Endothelial cell of umbilical vein (primary cell): ENCODE data around the gene TPCN2. TPM values are rescaled to one million over a fixed set of nuclear protein-coding genes. Genes with fewer than 3 reads are reported as not detected.

ENCODE experiments used
- BruUV-seq: library from RNA; stranded (reverse); fragments of 400-500 nt; replicated peaks from 2 replicates; lab custom pipeline; 2021; lab: Mats Ljungman, UMichigan
- CTCF ChIA-PET: fragments of 300-600, 350-600 bp; sonication (Branson Sonifier 250); formaldehyde crosslinking; loops from one replicate; lab custom pipeline; 2021; ENCODE audit warnings: antibody characterized with exemption, inconsistent platforms; lab: Charles Lee
- POLR2A ChIA-PET: fragments of 300-600, 350-600 bp; sonication (Branson Sonifier 250); formaldehyde crosslinking; loops from one replicate; lab custom pipeline; 2021; ENCODE audit warnings: antibody characterized with exemption, inconsistent platforms; lab: Charles Lee
- DNase-seq: peaks from one replicate; pipeline ENCODE4 v3.0.0-alpha.2; 2011; ENCODE audit warnings: low read depth, low spot score
- FAIRE-seq: peaks from 2 replicates; lab custom pipeline; 2011; peaks lifted over from hg19 to GRCh38; lab: Jason Lieb, UNC
- H2AFZ ChIP-seq: 2 replicates; pipeline ENCODE4 v1.6.0; 2012; ENCODE audit warnings: low read depth, low read length, control low read depth, inconsistent platforms
- H3K27ac ChIP-seq: 2 replicates; pipeline ENCODE4 v1.5.1; 2011; ENCODE audit warnings: low read depth, mild to moderate bottlenecking, control low read depth, low read length, moderate library complexity; ENCODE audit not compliant: insufficient read depth
- H3K27me3 ChIP-seq, 2 experiments: 2 replicates each; pipeline versions ENCODE4 v1.6.0 to v1.6.1; 2011; ENCODE audit warnings: low read length in 2 of 2, mixed read lengths in 1 of 2; ENCODE audit not compliant: control insufficient read depth in 2 of 2, insufficient read depth in 2 of 2
- H3K36me3 ChIP-seq, 2 experiments: 2 replicates in 1 of 2; 3 replicates in 1 of 2; pipeline ENCODE4 v1.5.1; 2011; ENCODE audit warnings: low read length in 2 of 2, mild to moderate bottlenecking in 1 of 2, moderate library complexity in 1 of 2; ENCODE audit not compliant: control insufficient read depth in 2 of 2, insufficient read depth in 2 of 2; ENCODE audit errors: extremely low read depth in 1 of 2
- H3K4me1 ChIP-seq: 3 replicates; pipeline ENCODE4 v1.5.1; 2011; ENCODE audit warnings: mild to moderate bottlenecking, low read length; ENCODE audit not compliant: control insufficient read depth, insufficient read depth; ENCODE audit errors: extremely low read depth
- H3K4me2 ChIP-seq: 2 replicates; pipeline ENCODE4 v1.6.1; 2011; ENCODE audit warnings: low read length, control low read depth, mixed read lengths; ENCODE audit not compliant: insufficient read depth
- H3K4me3 ChIP-seq, 3 experiments: fragments of 200-600 bp in 1 of 3; sonication (generic), shearing (Covaris generic) in 1 of 3; replicated peaks in 1 of 3; 2 replicates each; pipeline ENCODE4 v1.5.1; 2011 to 2016; ENCODE audit warnings: control low read depth in 3 of 3, low read length in 3 of 3, mild to moderate bottlenecking in 2 of 3, inconsistent platforms in 1 of 3, low read depth in 1 of 3, moderate library complexity in 1 of 3; ENCODE audit not compliant: insufficient read depth in 1 of 3
- H3K79me2 ChIP-seq: 2 replicates; pipeline ENCODE4 v1.6.0; 2012; ENCODE audit warnings: low read length, inconsistent platforms; ENCODE audit not compliant: control insufficient read depth, insufficient read depth
- H3K9ac ChIP-seq: replicated peaks from 2 replicates; pipeline ENCODE3; 2011; ENCODE audit warnings: low read length, control low read depth; ENCODE audit not compliant: insufficient read depth; ENCODE audit errors: extremely low read depth
- H3K9me1 ChIP-seq: replicated peaks from 3 replicates; pipeline ENCODE4 v1.6.0; 2011; ENCODE audit warnings: mild to moderate bottlenecking, low read length; ENCODE audit not compliant: control insufficient read depth, insufficient read depth; ENCODE audit errors: extremely low read depth
- H3K9me3 ChIP-seq: replicated peaks from 2 replicates; pipeline ENCODE4 v1.5.1; 2012; ENCODE audit warnings: low read length, inconsistent platforms; ENCODE audit not compliant: control insufficient read depth, insufficient read depth
- H4K20me1 ChIP-seq: replicated peaks from 2 replicates; pipeline ENCODE3; 2011; ENCODE audit warnings: mild to moderate bottlenecking, low read length; ENCODE audit not compliant: control insufficient read depth, insufficient read depth; ENCODE audit errors: extremely low read depth
- CTCF ChIP-seq, 2 donors: IDR thresholded peaks; 1 replicate in 1 of 2; 2 replicates in 1 of 2; pipeline ENCODE4 v1.5.1; 2011; ENCODE audit warnings: low read length in 2 of 2, mild to moderate bottlenecking in 2 of 2, moderate library complexity in 2 of 2, control low read depth in 1 of 2, inconsistent platforms in 1 of 2, low read depth in 1 of 2; ENCODE audit not compliant: insufficient read depth in 1 of 2; ENCODE audit errors: extremely low read depth in 1 of 2
- EZH2 ChIP-seq: IDR thresholded peaks from 2 replicates; pipeline ENCODE4 v1.6.1; 2012; ENCODE audit warnings: borderline replicate concordance, low read depth, mild to moderate bottlenecking, moderate library complexity, low read length, inconsistent platforms; ENCODE audit not compliant: severe bottlenecking
- FOS ChIP-seq: IDR thresholded peaks from 2 replicates; pipeline ENCODE4 v1.6.1; 2011; ENCODE audit warnings: mild to moderate bottlenecking, low read length, moderate library complexity, borderline replicate concordance; ENCODE audit not compliant: insufficient read depth
- GATA2 ChIP-seq: IDR thresholded peaks from 2 replicates; pipeline ENCODE4 v1.7.0; 2011; ENCODE audit warnings: low read depth, mild to moderate bottlenecking, moderate library complexity, mixed read lengths, low read length; ENCODE audit not compliant: insufficient read length, insufficient read depth
- JUN ChIP-seq: IDR thresholded peaks from 2 replicates; pipeline ENCODE4 v1.6.1; 2011; ENCODE audit warnings: borderline replicate concordance, low read depth; ENCODE audit not compliant: insufficient read length, insufficient read depth
- MAX ChIP-seq: IDR thresholded peaks from 2 replicates; pipeline ENCODE4 v1.6.1; 2011; ENCODE audit not compliant: insufficient read depth, insufficient read length
- MYC ChIP-seq: IDR thresholded peaks from one replicate; pipeline ENCODE4 v1.6.1; 2011; ENCODE audit warnings: mild to moderate bottlenecking, low read depth, low read length
- POLR2A ChIP-seq: IDR thresholded peaks from 2 replicates; pipeline ENCODE4 v1.6.1; 2012; ENCODE audit warnings: low read depth, mild to moderate bottlenecking, control low read depth, low read length
- POLR2AphosphoS5 ChIP-seq: IDR thresholded peaks from 2 replicates; pipeline ENCODE4 v1.6.1; 2012; ENCODE audit warnings: low read depth, mild to moderate bottlenecking, control low read depth, low read length, moderate library complexity; ENCODE audit not compliant: insufficient read depth
- dilution Hi-C: fragments of 300-500 bp; cut with MboI; formaldehyde crosslinking; loops from one replicate; pipeline ENCODE4 v1.15.0; 2019; ENCODE audit warnings: low sequenced_read_pairs; ENCODE audit not compliant: extremely low pct_ligation_motif_present
- intact Hi-C: fragments of 100-400 bp; cut with micrococcal nuclease; formaldehyde crosslinking; loops from one replicate; pipeline ENCODE4 v1.10.0; 2022
- polyA plus RNA-seq, 4 experiments: library from polyadenylated mRNA; depleted of rRNA in 3 of 4; stranded (reverse) in 3 of 4; unstranded in 1 of 4; fragments of >200 nt; gene quantifications; 2 replicates each; pipeline versions ENCODE4 v1.2.1 to v1.2.3, GENCODE V29; 2011 to 2012; ENCODE audit warnings: missing spikeins in 1 of 4
- total RNA-seq: library from RNA; stranded (reverse); gene quantifications from 2 replicates; pipeline ENCODE4 v1.2.3, GENCODE V29; 2021

The TPCN2 gene
- total and polyA plus RNA-seq, 2 donors (not counting 3 experiments of a cell fraction or from before 2014, with no cell fraction given), result 10.3 to 13.4 TPM

GRCh38 chr11:69163842-69164241 lies 115.1 kb downstream of the TPCN2 start:
- Histone ChIP-seq H3K4me2 (no peak overlapping the region), H3K79me2 (no peaks in the 10 kb centered on the region), H3K36me3 (no peaks in the 10 kb centered on the region), H3K9me1 (no peaks in the 10 kb centered on the region), H4K20me1 (no peaks in the 10 kb centered on the region), H3K27me3 (peaks cover 0 to 2% of the 10 kb centered on the region in 2 experiments), H3K4me1 (peaks cover 7% of the 10 kb centered on the region), H2AFZ (no peak overlapping the region), H3K9ac (no peak overlapping the region), H3K4me3 (no peak overlapping the region), H3K9me3 (no peaks in the 10 kb centered on the region), H3K27ac (no peak overlapping the region)
- TF ChIP-seq EZH2, result no peak
- no peak for TF ChIP-seq CTCF (IDR thresholded peaks at IDR 0.05; ENCODE audit: extremely low read depth in 1 of 2, insufficient read depth in 1 of 2, low read depth in 1 of 2, low read length in 2 of 2)
- TF ChIP-seq POLR2A, result no peak
- TF ChIP-seq GATA2, result no peak
- no peak for TF ChIP-seq JUN
- TF ChIP-seq MYC, result no peak
- TF ChIP-seq POLR2AphosphoS5, result no peak
- no peak for TF ChIP-seq FOS
- no peak for TF ChIP-seq MAX
- dilution Hi-C loops, result no loop called here
- BruUV-seq, result no TSS peak
- ChIA-PET POLR2A (no interaction called here), CTCF (no interaction called here)
- intact Hi-C loops, result no loop called here
- DNase-seq, result no peak
- FAIRE-seq, result no peak
